Activated CD4-positive, alpha-beta memory T cell treated with anti-CD3 and anti-CD28 coated beads, Interleukin-2, amount 10 ng/mL, durations not matched to agents 7 days and 5 days (primary cell): ENCODE results near the gene DSCAML1. TPM values are rescaled to one million over a fixed set of nuclear protein-coding genes. Genes with fewer than 3 reads are reported as not detected.

Experiments
- CTCF ChIA-PET: fragments of 350-600 bp; sonication (Branson Sonifier 250); formaldehyde crosslinking; loops from one replicate; lab custom pipeline; 2021; ENCODE audit warnings: antibody characterized with exemption, inconsistent platforms; lab: Charles Lee
- POLR2A ChIA-PET: fragments of 350-600 bp; sonication (Branson Sonifier 250); formaldehyde crosslinking; loops from one replicate; lab custom pipeline; 2021; ENCODE audit warnings: antibody characterized with exemption; lab: Charles Lee
- DNase-seq: peaks from one replicate; pipeline ENCODE4 v3.0.0-alpha.2; 2020
- H3K27ac Mint-ChIP-seq: one replicate; pipeline ENCODE4 v1.8.0; 2021; ENCODE audit warnings: mild to moderate bottlenecking, mixed read lengths
- H3K27me3 Mint-ChIP-seq: one replicate; pipeline ENCODE4 v1.8.0; 2021; ENCODE audit warnings: mixed read lengths
- H3K36me3 Mint-ChIP-seq: one replicate; pipeline ENCODE4 v1.8.0; 2021; ENCODE audit warnings: low read depth, mixed read lengths
- H3K4me1 Mint-ChIP-seq: one replicate; pipeline ENCODE4 v1.8.0; 2021; ENCODE audit warnings: mixed read lengths
- H3K4me3 Mint-ChIP-seq: one replicate; pipeline ENCODE4 v1.8.0; 2021; ENCODE audit warnings: mild to moderate bottlenecking, mixed read lengths
- H3K9me3 Mint-ChIP-seq: one replicate; pipeline ENCODE4 v1.8.0; 2021; ENCODE audit warnings: mixed read lengths
- total RNA-seq, 2 experiments: library from RNA; stranded (reverse); gene quantifications; one replicate each; pipeline ENCODE4 v1.2.3, GENCODE V29; 2021

The DSCAML1 gene
- total RNA-seq, 2 experiments from 2014 or later: 0.03 TPM; not detected in 1

DNA sequence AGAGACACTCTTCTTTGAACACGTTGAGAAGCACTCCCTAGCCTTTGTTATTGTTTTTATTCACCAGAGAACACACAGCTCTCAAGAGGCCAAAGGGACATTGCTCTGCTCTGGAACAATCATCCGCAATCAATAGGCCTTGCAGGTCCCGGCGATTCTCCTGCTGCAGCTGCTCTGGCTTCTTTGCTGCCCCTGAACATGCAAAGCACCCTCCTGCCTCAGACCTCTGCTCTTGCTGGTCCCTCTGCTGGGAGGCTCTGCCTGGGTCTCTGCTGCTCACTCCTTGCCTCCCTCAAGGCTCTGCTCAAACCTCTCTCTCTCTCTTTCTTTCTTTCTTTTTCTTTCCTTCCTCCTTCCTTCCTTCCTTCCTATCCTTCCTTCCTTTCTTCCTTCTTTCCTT is 232.7 kb downstream of the DSCAML1 start:
- CTCF ChIA-PET: no interaction called here

DNA sequence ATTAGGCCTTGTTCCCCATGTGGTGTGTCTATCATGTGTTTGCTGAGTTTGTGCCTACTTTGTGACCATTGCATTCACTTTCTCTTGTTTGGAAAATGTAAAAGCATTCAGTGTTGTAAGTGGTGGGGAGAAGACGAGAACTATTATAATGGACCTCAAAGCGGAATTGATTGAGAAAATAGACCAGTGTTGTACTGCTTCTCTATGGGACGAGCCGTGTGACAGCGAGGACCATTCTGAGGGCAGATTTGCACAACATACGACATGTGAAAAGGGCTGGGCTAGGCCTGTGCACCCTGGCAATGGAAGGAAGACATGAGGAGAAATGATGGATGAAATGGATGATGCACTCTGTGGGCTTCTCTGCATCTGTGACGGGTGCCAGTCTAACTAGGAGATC is 233.5 kb downstream of the DSCAML1 start:
- POLR2A ChIA-PET: no interaction called here
- H3K27ac Mint-ChIP-seq: no peak overlapping the region
- H3K27me3 Mint-ChIP-seq: peaks cover 11% of the 10 kb centered on the region
- H3K9me3 Mint-ChIP-seq: no peaks in the 10 kb centered on the region
- no peak for DNase-seq
- no peaks in the 10 kb centered on the region for H3K4me1 Mint-ChIP-seq
- no peaks in the 10 kb centered on the region for H3K36me3 Mint-ChIP-seq
- CTCF ChIA-PET: no interaction called here
- H3K4me3 Mint-ChIP-seq: no peak overlapping the region

More for the DNA sequence above, 232.7 kb downstream of the DSCAML1 start:
- Mint-ChIP-seq H3K27me3 (peaks cover 9% of the 10 kb centered on the region), H3K36me3 (no peaks in the 10 kb centered on the region), H3K27ac (no peak overlapping the region), H3K4me1 (no peaks in the 10 kb centered on the region), H3K9me3 (no peaks in the 10 kb centered on the region), H3K4me3 (no peak overlapping the region)
- POLR2A ChIA-PET: no interaction called here
- no peak for DNase-seq

DNA sequence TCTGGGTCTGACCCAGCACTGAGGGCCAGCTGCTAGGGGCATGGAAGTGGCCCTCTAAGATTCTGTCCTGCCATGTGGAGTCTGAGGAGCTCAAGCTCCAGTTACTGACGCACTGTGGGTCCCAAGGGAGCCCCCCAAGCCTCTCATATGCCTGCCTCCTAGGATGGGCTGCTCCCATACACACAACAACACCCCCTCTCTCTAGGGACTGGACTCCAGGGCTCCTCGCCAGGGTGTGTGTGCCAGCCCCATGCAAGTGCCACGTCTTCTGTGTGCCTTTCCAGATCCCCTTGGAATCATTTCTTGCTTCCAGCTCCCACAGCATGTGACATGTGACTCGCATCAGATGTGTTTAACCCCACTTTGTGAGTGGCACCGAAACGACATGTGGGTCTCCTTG is 234.9 kb downstream of the DSCAML1 start:
- no peaks in the 10 kb centered on the region for H3K4me1 Mint-ChIP-seq
- no peak for DNase-seq
- ChIA-PET CTCF (no interaction called here), POLR2A (no interaction called here)
- no peak overlapping the region for H3K4me3 Mint-ChIP-seq
- no peak overlapping the region for H3K27ac Mint-ChIP-seq
- H3K27me3 Mint-ChIP-seq: peaks cover 19% of the 10 kb centered on the region
- H3K36me3 Mint-ChIP-seq: no peaks in the 10 kb centered on the region
- no peaks in the 10 kb centered on the region for H3K9me3 Mint-ChIP-seq

- ChIA-PET CTCF (no interaction called here), POLR2A (no interaction called here)
- Mint-ChIP-seq H3K27ac (no peak overlapping the region), H3K4me1 (no peaks in the 10 kb centered on the region), H3K27me3 (peaks cover 19% of the 10 kb centered on the region), H3K36me3 (no peaks in the 10 kb centered on the region), H3K4me3 (no peak overlapping the region), H3K9me3 (no peaks in the 10 kb centered on the region)
- no peak for DNase-seq
These were observed 236.1 kb downstream of the DSCAML1 start for GRCh38 chr11:117560780-117561530.

DNA sequence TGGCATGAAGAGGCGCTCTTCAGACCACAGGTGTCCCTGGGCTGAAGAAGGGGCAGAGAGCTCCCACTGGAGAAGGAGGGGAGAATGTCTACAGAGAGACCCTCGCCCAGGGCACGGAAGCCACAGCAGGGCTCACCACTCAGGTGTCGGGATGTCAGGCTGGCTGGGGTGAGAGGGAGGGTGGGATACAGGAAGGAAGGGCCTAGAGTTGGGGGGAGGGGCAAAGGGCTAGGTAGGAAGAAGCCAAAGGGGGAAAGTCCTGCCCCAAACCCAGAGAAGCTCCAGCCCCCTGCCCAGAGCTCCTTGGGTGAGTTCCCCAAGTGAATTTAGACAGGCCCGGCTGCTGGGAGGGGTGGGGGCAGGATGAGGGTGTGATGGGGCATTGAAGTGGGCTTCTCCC is 237.3 kb downstream of the DSCAML1 start:
- DNase-seq: no peak
- H3K4me3 Mint-ChIP-seq: no peak overlapping the region
- no peaks in the 10 kb centered on the region for H3K9me3 Mint-ChIP-seq
- no peak overlapping the region for H3K27ac Mint-ChIP-seq
- CTCF ChIA-PET: no interaction called here
- H3K36me3 Mint-ChIP-seq: no peaks in the 10 kb centered on the region
- POLR2A ChIA-PET: no interaction called here
- peaks cover 19% of the 10 kb centered on the region for H3K27me3 Mint-ChIP-seq
- no peaks in the 10 kb centered on the region for H3K4me1 Mint-ChIP-seq

DNA sequence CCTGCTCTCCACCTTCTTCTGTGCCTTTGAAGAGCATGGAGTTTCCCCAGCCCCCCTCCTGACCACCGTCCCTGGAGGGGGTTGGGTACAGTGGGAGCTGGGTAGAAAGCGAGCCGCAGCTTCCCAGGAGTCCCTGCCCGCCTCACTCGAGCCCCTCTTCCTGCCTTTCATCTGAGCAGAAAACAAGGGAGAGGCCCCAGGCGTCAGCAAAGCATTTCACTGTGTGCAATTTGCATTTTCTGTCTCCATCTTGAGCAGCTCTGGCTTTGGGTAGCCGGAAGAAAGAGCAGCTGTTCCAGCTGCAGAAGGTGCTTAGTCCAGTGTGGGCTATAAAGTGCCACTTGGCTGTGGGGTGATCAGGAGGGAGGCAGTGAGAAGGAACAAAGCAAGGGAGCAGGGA is 239.7 kb downstream of the DSCAML1 start:
- H3K4me1 Mint-ChIP-seq: no peaks in the 10 kb centered on the region
- H3K27ac Mint-ChIP-seq: no peak overlapping the region
- H3K36me3 Mint-ChIP-seq: no peaks in the 10 kb centered on the region
- ChIA-PET POLR2A (no interaction called here), CTCF (no interaction called here)
- no peak overlapping the region for H3K4me3 Mint-ChIP-seq
- peaks cover 23% of the 10 kb centered on the region for H3K27me3 Mint-ChIP-seq
- H3K9me3 Mint-ChIP-seq: no peaks in the 10 kb centered on the region
- DNase-seq: no peak

DNA sequence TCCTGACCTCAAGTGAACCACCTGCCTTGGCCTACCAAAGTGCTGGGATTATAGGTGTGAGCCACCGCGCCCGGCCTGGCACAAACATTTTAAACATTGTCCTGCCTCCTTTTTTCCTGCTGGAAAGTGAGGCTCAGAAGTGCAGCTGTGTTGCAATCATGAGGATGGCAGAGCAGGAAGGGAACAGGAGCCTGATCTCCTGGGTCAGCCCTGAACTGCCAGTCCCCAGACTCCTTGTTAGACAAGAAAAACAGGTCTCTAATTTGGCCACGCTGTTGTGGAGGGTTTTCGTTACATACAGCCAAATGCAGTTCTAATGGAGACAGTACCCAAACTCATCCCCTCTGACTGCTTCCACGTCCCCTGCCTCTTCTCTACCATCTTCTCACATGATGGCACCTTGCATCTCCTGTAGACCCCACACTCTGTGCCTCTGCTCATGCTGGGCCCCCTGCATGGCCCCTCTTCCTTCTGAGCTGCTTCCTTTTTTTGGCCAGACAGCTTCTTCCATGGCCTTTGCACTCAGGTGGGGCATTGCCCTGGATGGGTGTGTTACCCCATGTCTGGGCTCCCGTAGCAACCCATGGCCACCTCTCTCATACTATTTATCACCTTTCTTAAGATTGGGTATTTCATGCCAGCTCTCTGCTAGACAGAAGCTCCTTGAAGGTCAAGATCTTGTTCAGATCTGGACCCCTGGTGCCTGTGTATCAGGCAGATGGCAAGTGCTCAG is 242.2 kb downstream of the DSCAML1 start:
- Mint-ChIP-seq H3K27me3 (peaks cover 19% of the 10 kb centered on the region), H3K9me3 (no peaks in the 10 kb centered on the region), H3K27ac (no peak overlapping the region), H3K36me3 (no peaks in the 10 kb centered on the region), H3K4me3 (no peak overlapping the region), H3K4me1 (no peaks in the 10 kb centered on the region)
- ChIA-PET POLR2A (no interaction called here), CTCF (no interaction called here)
- DNase-seq: no peak

- Mint-ChIP-seq H3K36me3 (no peaks in the 10 kb centered on the region), H3K9me3 (no peaks in the 10 kb centered on the region), H3K4me1 (no peaks in the 10 kb centered on the region), H3K27ac (no peak overlapping the region), H3K4me3 (no peak overlapping the region), H3K27me3 (peaks cover 4% of the 10 kb centered on the region)
- no peak for DNase-seq
- ChIA-PET POLR2A (no interaction called here), CTCF (no interaction called here)
These were observed 244.4 kb downstream of the DSCAML1 start for GRCh38 chr11:117552626-117553025.

- Mint-ChIP-seq H3K36me3 (no peaks in the 10 kb centered on the region), H3K9me3 (no peaks in the 10 kb centered on the region), H3K4me1 (no peaks in the 10 kb centered on the region), H3K27ac (no peak overlapping the region), H3K27me3 (peaks cover 4% of the 10 kb centered on the region), H3K4me3 (no peak overlapping the region)
- ChIA-PET CTCF (no interaction called here), POLR2A (no interaction called here)
- DNase-seq: no peak
These were observed 245.2 kb downstream of the DSCAML1 start for GRCh38 chr11:117551761-117552343.

GRCh38 chr11:117550466-117550865 is 246.6 kb downstream of the DSCAML1 start:
- no peak for DNase-seq
- Mint-ChIP-seq H3K9me3 (no peaks in the 10 kb centered on the region), H3K27ac (no peak overlapping the region), H3K27me3 (peaks cover 4% of the 10 kb centered on the region), H3K4me1 (no peaks in the 10 kb centered on the region), H3K4me3 (no peak overlapping the region), H3K36me3 (no peaks in the 10 kb centered on the region)
- ChIA-PET POLR2A (no interaction called here), CTCF (no interaction called here)

- Mint-ChIP-seq H3K36me3 (no peaks in the 10 kb centered on the region), H3K27ac (no peak overlapping the region), H3K9me3 (no peaks in the 10 kb centered on the region), H3K4me3 (no peak overlapping the region), H3K27me3 (peaks cover 4% of the 10 kb centered on the region), H3K4me1 (no peaks in the 10 kb centered on the region)
- ChIA-PET POLR2A (no interaction called here), CTCF (no interaction called here)
- DNase-seq: no peak
These were observed 247.6 kb downstream of the DSCAML1 start for GRCh38 chr11:117549417-117549816.

DNA sequence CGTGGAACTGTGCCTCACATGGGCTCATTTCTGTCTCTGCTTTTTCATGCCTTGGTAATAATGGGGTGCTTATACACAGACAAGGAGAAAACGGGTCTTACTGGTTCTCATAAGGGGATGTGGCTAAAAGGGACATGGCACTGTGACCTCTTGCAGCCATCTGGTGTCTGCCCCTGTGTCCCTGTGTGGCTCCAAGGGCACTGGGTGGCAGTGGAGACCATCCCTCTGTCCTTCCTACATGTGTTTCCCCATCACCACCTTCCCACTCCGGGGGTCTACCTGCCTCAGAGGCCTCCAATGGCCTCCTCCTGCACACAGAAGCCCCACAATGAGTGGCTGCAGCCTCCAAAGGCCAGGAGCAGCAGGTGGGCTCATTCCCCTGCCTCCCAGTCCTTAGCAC is 248.1 kb downstream of the DSCAML1 start:
- ChIA-PET CTCF (no interaction called here), POLR2A (no interaction called here)
- no peaks in the 10 kb centered on the region for H3K9me3 Mint-ChIP-seq
- no peak for DNase-seq
- no peaks in the 10 kb centered on the region for H3K4me1 Mint-ChIP-seq
- no peak overlapping the region for H3K27ac Mint-ChIP-seq
- H3K27me3 Mint-ChIP-seq: peaks cover 4% of the 10 kb centered on the region
- no peak overlapping the region for H3K4me3 Mint-ChIP-seq
- H3K36me3 Mint-ChIP-seq: no peaks in the 10 kb centered on the region

- H3K27ac Mint-ChIP-seq: no peak overlapping the region
- H3K4me1 Mint-ChIP-seq: no peaks in the 10 kb centered on the region
- H3K36me3 Mint-ChIP-seq: no peaks in the 10 kb centered on the region
- H3K9me3 Mint-ChIP-seq: no peaks in the 10 kb centered on the region
- DNase-seq: no peak
- no peaks in the 10 kb centered on the region for H3K27me3 Mint-ChIP-seq
- no peak overlapping the region for H3K4me3 Mint-ChIP-seq
- CTCF ChIA-PET: no interaction called here
- POLR2A ChIA-PET: no interaction called here
These were observed 249.1 kb downstream of the DSCAML1 start for GRCh38 chr11:117547946-117548345.
